HuH-7.5 (cell line): ENCODE measurements around the gene KRT7.

Source experiments
- DNase-seq: peaks from one replicate; pipeline ENCODE4 v3.0.0; 2011; ENCODE audit warnings: low spot score

Gene KRT7

DNA sequence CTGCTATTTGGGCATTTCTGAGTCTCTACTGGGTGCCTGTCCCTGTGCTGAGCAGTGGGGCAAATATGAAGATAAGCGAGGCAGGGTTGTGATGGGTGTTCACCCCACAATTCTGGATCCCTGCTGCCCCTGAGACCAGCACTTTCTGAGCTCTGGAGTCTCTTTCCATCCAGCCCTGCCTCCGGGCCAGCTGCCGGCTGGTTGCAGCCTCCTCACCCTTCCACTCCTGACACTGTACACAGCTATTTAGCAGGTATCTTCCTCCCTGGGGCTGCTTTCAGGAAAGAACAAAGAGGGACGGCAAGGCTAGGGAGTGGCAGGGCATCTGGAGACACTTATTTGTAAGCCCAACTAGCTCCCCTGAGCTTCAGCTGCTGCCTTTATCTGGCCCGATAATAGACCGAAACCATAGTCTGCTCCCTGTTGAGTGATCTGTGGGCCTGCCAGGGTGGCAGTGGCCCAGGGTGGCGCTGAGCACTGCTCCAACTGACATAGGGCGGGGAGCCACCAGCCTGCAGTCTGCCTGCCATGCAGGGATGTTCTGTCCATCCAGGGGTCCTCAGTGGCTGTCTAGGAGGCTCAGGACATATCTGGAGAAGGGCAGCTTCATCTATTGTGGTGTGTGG lies 33.6 kb upstream of the KRT7 start:
- no peak for DNase-seq

DNA sequence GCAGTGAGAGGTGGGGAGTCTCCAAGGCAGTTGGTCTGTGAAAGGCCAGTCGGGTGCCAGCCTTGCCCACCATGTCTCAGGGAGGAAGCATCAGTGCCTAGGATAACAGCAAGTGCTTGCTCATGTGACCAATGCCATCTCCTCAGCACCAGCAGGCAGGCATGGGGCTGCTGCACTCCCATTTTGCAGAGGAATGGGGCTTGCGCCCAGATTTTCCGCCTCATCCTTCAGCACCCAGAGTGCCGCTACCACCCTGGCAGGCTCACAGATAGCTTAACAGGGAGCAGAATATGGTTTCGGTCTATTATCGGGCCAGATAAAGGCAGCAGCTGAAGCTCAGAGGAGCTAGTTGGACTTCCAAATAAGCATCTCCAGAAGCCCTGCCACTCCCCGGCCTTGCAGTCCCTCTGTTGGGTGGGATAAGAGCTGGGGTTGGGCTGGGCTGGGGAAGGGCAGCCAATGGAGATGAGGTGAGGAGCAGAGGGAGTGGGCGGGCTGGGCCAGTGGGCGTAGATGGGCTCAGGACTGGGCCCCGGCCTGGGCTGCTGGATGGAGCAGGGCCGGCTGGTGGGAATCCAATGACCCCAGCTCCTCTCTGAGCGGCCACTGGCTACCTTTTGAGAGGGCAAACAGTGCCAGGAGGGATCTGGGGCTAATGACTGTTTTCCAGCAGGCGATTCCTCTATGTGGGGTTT lies 32.8 kb upstream of the KRT7 start:
- no peak for DNase-seq

DNA sequence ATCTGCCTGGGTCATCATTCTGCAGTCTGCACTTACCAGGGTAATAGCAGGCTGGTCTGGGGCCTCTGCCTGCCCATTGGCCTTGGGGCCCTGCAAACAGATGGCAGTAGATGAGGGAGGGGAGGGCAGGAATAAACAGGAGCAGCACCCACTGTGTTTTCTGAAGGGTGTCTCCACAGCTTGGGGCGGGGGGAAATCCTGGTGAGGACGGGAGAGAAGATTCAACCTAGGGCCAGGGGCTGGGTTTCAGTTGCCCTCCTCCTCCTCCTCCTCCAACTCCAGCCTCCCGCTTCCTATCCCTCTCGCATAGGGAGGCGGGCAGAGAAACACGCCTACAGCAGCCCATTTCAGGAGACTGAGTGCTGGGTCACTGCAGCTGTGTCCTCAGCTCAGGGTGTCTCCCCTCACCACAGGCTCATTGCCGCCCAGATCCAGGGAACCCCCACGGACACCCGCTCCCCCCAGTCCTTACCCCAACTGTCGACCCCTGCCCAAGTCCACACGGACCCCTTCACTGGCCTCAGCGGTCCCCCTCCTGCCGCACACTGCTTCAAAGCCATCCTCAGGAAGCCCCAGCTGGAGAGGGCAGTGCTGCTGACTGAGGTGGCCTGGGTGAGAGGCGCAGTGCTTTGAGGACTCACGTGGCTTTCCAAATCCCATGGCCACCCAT lies 32.1 kb upstream of the KRT7 start:
- no peak for DNase-seq

DNA sequence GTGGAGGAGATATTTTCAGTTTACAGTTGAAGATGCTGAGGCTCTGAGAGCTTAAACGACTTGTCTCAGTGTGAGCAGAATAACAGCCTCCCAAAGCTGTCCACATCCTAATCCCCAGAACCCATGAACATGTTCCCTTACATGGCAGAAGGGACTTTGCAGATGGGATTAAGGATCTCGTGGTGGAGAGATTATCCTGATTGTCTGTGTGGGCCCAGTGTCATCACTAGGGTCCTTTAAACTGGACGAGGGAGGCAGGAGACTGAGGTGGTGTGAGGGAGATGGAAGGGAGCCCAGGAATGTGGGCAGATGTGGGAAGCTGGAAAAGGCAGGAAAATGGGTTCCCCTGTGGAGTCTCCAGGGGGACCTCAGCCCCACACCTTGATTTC lies 31.6 kb upstream of the KRT7 start:
- no peak for DNase-seq

DNA sequence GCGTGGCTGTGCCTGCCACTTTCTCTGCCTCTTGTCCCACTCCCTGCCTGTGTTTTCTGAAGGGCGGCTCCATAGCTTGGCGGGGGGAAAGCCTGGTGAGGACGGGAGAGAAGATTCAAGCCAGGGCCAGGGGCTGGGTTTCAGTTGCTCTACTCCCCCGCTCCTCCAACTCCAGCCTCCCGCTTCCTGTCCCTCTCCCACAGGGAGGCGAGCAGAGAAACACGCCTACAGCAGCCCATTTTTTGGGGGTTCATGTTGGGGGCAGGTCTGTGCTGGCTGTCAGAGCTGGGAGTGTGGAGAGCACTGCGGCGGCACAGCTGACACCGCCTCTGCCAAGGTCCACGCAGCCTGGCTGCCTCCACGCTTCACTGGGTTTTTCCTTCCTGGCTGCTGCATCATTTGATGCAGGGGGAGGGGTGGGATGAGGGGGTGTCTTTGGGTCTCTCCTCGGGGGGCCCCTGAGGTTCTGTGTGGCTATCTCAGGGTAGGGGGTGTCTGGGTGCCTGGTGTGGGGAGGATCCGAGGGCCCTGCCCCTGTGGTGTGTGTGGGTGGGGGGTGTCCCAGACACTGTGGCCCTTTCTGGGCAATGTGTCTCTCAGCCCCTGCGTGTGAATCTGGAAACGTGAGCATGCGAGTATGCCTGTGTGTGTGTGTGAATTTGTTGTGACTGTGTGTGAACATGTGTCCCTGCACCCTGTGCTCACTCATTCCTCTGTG lies 30.5 kb upstream of the KRT7 start:
- DNase-seq = no peak

DNA sequence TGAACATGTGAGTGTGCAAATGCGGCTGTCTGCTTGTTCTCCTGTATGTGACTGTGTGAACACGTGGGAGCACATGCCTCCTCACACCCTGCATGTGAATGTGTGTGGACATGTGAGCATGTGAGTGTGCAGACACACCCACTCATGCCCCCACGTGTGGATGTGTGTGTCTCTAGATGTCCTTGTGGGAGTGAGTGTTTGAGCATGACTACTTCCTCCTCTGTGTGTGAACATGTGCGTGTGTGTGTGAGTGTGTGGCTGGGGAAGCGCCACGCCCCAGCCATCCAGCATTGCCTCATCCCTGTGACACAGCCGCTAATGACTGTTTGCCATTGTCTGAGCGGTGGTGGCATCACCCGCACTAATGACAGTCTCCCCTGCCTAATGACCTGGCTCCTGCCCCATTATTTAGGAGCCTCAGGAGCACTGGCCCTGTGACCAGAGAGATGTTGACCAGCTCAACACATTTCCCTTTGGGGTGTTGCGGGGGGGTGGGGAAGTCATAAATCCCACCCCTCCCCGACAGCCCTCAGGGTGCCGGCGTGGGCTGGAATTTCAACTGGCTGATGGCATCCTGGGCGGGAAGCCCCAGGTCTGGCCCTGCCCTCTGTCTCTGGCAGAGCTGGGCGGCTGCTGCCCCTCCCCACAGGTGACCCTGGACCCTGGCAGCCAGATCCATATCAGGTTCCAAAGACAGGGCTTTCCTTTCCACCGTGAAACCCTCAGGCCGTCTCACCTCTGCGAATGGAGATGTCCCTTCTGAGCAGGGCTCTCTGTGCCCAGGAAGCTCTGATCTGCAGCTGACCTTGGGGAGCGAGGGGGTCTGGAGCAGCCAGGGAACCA lies 29.7 kb upstream of the KRT7 start:
- DNase-seq = no peak

DNA sequence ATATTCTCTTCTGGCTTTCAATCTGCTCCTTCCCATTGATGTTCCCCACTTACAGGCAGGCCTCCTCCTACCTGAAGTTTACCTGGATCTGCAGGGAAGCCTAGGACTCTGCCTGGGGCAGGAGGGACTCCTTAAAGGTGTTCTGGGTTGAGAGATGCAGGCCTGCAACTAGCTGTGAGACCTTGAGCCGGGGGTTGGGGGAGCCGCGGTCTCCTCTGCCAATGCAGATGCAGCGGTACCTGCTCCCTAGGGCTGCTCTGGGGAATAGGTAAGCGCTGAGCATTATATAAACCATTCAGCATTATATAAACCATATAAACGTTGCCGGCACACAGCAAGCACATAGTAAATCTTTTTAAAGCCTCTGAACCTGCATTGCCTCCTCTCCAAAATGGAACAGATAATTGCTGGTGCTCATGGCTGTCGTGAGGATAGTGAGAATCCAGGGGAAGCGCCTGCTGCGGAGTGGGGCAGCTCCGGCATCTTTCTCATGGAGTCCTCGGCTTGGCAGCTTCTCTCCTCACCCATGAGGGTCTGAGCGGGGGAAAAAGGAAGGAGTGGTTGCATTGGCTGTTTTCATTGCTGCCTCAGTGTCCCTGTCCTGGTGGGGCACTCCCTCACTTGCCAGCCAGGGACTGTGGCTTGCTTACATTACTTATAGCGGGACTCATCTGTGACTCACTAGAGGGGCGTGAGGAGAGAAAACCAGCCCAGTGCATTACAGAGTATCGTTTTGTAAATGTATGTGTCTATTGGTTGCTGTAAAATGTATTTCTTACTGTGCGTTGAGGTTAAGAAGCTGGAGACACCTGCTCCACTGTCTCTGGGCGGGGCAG lies 28.7 kb upstream of the KRT7 start:
- DNase-seq = no peak

DNA sequence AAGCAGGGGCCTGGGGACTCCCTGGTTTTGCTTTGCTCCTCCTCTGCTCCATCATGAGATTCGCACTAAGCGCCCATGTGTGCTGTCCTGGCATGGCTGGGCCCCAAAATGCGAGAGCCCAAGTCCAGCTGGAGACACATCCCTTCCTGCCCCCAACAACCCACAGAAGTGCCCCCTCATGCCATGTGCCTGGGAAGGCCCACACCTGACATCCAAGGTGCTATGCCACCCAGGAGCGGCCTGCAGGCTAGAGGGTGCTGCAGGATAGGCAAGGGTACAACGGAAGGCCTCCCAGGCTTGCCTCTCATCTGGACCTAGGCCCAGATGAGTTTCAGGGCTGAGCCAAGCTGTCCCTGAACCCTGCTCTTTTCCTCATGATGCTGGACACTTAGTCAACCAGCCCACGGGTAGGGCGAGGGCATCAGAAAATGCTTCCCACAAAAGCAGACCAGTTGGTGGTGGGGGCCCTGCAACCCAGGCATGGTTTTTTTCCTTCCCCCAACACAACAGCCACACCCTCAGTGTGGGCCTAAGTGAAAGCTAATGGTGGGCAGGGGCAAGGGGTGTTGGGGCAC lies 28.0 kb upstream of the KRT7 start:
- no peak for DNase-seq

DNA sequence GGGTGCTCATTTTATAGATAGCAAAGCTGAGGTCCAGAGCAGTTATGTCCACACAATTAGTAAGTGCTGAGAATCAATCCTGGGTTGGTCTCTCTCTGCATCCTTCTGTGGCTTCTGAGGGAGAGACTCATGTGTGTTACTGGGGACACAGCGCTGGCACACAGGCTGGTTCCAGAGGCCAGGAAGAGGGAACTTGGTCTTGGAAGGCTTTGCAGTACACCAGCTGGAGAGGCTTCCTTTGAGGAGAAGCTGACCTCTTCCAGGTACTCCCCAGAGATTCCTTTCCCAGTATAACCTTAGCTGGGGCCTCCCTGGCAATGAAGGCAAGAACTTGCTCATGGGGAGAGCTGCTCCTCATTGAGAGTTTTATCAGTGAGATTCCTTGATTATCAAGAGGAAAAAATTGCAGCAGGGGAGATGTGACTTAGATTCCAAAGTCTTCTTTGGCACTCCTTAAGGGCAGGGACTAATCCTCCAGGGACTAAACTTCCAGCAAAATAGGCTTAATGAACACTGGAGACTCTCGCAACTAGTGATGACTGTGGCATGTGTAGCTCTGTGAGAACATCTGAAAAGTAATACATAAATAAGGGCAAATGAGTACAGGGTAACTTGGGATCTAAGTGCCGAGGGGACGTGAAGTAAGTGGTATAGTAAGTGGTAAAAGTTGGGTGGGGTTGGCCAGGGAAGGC lies 27.3 kb upstream of the KRT7 start:
- no peak for DNase-seq

DNA sequence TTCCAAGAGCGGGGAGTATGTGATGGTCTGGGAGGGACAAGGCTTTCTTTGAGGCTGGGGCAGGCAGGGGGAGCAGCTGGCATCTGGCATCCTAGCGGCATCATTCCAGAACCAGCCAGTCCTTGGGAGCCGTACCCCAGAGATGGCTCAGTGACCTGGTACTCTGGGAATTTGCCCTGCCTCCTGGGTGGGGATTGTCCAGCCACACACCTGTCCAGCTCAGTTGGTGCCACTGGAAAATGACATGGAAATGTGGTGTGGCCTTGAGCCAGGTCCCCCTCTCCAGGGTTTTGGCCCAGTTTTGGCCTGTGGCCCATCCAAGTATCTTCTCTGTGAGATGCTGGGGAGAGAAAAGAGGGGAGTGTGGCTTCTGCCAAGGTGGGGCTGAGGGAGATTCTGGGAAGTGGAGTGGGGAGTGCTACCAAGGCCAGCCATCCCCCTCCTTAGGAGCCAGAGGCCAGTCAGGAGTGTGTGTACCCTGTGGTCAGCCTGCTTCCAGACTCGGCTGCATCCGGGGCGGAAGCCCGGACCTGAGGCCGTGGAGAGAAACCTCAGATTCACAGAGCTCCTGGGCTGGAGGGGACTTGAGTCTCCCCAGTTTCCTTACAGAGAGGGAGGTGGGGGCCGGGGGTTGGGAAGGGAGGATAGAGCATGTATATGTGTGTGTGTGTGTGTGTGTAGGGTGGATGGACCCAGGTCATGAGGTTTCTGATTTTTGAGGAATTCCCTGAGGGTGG lies 26.6 kb upstream of the KRT7 start:
- no peak for DNase-seq

DNA sequence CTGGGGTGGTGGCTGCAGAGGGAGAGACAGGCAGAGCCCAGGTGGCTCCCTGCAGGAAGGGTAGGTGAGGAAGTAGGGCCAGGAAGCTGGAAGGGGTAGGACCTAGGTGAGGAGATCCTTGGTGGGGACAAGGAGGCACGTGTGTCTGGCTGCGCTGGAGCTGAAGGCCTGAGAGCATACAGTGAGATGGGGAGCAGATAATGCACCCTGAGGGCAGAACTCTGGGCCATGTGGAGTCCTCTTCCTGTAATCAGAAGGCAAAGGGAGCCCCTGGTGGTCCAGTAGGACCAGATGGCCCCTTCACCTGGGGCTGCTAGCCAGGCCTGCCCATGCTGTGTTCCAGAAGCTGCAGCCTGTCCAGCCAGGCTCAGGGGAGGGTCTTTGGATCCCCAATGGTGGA lies 25.9 kb upstream of the KRT7 start:
- DNase-seq = no peak

DNA sequence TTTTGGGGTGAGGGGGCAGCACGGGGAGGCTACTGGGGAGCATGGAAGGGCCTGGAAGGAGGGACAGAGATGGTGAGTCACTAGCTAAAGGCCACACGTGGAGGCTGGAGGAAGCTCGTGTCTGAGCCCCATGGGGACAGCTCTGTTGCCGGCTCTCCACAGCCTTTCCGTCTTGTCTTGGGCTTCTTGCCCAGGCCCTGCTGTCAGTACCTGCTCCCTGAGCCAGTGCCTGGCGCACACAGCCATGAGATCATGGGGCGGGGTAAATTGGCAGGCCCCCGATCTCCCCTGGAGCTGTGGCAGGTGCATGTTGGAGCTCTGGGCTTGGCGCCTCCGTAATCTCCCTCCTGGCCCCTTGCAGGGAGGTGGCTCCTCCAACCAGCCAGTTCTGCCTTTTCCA lies 25.1 kb upstream of the KRT7 start:
- DNase-seq = no peak

DNA sequence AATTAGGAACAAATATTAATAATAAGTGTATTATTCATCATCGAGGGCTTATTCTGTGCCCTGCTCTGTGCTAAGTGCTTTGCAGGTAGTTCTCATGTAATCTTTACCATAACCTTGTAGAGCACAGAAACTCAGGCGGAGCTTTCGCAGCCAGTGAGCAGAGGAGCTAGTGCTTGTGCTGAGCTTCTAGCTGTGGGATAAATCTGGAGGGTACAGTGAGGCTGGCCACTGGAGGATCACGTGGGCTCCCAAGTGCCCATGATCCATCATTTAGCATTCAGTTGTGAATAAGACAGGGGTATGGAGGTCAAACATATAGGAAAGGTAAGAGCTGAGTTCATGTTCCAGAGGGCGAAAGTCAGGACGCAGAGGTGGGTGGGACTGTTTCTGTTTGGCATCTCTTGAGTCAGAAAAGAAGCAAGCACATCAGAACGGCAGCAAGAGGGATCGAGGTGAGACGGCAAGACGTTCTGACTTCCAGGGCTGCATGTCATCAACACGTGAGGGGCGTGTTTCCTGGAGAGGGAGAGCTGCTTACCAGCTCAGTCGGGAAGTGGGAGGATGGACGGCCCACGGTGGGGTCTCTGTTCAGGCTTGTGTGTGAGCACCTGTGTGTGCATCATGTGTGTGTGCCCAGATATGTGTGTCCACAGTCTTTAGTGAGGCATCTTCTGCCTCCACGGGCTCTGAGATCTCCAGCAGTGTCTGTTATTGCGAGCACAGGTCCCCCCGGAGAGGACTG lies 24.4 kb upstream of the KRT7 start:
- no peak for DNase-seq

DNA sequence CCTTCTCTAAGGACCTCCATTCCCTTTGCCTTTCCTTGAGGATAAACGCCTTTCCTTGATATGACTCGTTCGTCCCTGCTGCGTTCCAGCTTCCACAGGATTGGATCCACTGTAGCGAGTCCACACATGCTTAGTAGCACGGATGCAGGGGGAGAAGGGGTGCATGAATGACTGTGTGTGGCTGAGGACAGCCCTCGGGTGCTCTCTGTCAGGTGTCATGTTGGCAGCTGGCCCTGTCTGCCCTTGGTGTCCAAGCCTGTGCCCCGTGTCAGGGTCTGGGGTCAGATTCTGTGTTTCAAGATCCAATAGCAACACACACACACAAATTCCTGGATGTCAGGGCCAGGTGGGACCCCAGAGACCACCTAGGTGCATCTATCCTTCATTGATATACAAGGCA lies 23.7 kb upstream of the KRT7 start:
- DNase-seq = no peak

DNA sequence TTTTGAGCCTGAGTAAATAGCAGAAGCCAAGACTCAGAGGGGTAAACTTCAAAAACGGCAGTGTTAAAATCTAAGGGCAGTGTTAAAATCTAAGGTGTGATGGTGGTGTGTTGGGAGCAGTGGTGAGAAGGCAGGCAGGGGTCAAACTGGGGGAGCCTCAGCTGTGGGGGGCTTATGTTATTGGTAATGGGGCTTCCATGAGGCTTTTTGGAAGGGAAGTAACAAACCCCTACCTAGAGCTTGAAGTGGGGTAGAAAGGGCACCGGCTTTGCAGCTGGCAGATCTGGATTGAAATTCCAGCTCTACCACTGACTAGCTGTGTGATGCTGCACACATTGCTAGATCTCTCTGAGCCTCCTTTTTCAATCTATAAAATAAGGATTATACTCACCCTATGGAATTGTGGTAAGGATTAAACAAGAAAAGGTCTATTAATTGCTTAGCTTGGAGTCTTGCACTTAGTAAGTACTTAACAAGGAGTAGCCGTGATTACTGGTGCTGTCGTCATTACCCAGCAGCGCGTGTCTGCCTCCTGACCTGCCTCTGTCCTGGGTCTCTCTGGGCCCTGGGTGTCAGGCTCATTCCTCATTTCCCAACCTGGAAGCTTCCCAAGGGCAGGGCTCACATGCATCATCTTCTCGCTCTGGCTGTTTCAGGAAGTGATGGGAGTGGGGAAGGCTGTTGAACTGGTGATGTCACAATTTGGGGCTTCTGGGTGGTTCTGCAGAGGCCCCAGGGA lies 22.7 kb upstream of the KRT7 start:
- no peak for DNase-seq

DNA sequence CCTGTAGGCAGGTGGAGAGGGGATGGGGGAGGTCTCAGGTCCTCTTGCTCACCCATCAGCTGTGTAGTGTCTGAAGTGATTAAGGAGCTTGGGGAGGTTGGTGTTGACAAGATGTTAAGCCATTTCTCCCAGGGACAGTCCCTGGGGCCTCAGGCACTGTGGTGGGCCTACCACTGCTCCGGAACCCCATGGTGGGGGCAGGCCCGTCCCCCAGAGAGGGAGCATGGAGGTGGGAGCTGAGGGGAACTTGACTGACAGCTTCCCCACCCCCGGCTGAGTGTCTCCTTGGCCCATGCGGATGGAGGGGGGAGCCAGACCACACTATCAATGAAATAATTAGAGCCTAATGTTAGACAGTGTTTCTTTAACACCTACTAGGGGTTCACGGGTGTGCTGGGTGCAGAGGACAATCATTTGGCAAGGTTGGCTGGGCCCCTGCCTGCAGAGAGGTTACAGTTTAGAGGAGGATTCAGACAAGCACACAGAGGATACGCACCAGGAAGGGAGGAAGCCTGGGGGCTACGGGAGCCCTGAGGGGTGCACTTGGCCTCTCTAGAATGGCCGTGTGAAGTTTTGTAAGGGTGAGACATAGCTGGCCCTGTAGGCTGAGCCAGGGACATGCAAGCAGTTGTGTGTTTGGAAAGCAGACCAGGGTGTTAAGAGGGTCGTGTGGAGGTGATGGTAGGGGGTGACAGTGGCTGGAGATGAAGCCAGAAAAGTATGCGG lies 22.0 kb upstream of the KRT7 start:
- no peak for DNase-seq
